Astrocyte of the cerebellum (primary cell): ENCODE results near the gene PNMA8A.

Experiments used
- DNase-seq: peaks from one replicate; pipeline ENCODE4 v3.0.0-alpha.2; 2011; ENCODE audit warnings: low read depth
- H3K4me3 ChIP-seq: 2 replicates; pipeline ENCODE4 v1.5.1; 2011; ENCODE audit warnings: mild to moderate bottlenecking, low read depth, low read length, moderate library complexity
- in situ Hi-C: cut with HindIII; loops from 2 replicates; pipeline ENCODE4 v1.10.0; 2017; ENCODE audit warnings: low sequenced_read_pairs
- TF ChIP-seq, protein P1 (sequence below): IDR thresholded peaks from 2 replicates; pipeline ENCODE4 v1.5.1; 2012; ENCODE audit warnings: low read length, low read depth, moderate library complexity, mild to moderate bottlenecking; ENCODE audit errors: missing control alignments

The PNMA8A gene

DNA sequence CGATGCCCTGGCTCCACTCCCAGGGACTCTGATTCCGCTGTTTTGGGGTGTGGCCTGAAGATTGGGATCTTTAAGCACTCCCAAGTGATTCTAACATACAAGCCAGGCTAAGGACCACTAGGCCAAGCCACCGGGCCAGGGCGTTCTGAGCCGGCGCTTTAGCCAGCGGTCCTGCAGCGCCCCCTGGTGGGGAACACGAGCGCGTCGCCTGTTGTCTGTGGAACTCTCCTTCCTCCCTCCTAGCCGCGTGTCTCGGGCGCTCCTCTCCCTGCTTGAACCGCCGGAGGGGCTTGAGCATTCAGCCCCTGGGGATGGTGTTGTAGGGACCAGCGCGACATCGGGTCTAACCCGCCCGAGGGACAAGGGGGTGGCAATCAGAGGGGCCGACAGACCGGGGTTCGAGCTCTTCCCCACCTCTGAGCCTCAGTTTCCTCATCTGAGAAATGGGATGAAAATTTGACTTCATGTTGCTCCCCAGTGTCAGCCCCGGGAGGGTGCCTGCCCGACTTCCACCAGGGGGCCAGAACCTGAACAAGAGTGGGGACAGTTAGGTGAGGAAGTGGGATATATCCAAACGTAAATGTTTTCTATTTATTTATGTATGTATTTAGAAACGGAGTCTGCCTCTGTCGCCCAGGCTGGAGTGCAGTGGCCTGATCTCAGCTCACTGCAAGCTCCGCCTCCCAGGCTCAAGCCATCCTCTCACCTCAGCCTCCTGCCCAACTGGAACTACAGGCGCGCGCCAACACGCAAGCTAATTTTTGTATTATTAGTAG lies 42.3 kb upstream of the PNMA8A start:
- DNase-seq: peak; percentile 32
- TF ChIP-seq, protein P1, sequence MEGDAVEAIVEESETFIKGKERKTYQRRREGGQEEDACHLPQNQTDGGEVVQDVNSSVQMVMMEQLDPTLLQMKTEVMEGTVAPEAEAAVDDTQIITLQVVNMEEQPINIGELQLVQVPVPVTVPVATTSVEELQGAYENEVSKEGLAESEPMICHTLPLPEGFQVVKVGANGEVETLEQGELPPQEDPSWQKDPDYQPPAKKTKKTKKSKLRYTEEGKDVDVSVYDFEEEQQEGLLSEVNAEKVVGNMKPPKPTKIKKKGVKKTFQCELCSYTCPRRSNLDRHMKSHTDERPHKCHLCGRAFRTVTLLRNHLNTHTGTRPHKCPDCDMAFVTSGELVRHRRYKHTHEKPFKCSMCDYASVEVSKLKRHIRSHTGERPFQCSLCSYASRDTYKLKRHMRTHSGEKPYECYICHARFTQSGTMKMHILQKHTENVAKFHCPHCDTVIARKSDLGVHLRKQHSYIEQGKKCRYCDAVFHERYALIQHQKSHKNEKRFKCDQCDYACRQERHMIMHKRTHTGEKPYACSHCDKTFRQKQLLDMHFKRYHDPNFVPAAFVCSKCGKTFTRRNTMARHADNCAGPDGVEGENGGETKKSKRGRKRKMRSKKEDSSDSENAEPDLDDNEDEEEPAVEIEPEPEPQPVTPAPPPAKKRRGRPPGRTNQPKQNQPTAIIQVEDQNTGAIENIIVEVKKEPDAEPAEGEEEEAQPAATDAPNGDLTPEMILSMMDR: peak; percentile 77
- in situ Hi-C loops: no loop called here
- no peak overlapping the region for H3K4me3 ChIP-seq

DNA sequence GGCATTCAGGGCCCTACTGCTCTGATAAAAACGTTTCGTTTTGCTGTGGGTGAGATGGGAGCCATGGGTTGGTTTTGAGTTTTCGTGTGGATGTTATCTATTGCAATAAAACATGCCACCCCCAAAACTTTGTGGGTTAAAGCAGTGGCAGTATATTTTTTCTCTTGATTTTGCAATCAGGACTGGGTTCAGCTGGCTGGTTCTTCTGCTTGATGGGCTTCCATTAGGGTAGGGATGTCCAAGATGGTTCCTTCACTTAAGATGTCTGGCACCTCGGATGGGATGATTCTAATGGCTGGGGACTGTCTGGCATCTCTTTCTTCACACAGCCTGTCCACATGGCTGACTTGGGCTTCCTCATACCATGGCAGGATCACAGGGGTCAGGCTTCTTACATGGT lies 39.9 kb upstream of the PNMA8A start:
- no peak overlapping the region for H3K4me3 ChIP-seq
- DNase-seq: no peak
- in situ Hi-C loops: no loop called here
- TF ChIP-seq, protein P1: no peak

DNA sequence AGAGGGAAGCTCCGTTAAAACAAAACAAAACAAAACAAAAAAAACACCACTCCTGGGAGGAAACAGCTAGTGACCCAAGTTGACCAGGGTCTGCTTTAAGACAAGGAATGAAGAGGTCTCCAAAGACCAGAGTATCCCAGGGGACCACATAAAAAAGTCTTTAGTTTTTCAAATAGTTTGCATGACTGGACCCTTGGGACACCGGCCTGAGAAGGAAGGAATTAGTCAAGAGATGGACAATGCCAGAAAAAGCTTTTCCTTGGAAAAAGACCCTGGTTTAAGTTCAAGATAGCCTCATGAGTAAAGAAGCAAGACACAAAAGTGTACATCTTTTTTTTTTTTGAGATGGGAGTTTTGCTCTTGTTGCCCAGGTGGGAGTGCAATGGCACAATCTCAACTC lies 36.8 kb upstream of the PNMA8A start:
- TF ChIP-seq, protein P1: no peak
- in situ Hi-C loops: no loop called here
- H3K4me3 ChIP-seq: no peak overlapping the region
- no peak for DNase-seq

DNA sequence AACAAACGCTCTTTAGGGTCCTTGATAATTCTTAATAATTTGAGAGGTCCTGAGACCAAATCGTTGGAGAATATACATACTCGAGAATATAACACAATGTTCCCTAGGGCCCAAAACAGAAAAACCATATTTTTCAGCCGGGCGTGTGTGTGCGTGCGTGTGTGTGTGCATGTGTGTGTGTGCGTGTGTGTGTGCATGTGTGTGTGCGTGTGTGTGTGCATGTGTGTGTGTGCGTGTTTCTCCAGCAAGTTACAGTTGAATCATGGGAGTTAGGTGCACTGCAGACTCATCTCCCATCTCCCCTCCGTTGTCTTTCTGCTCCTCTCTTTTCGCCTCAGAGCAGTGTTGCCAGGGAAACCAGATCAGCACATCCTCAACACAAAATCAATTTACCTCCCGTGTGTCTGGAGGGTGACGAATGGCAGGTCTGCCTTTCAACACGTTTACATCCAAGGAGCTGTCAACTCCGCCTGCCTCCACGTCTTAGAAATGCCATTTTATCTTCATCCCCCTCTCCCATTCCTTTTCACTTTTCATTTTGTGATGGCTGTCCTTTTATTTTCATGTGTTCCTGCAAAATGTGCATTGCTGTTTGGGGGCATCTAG lies 32.6 kb upstream of the PNMA8A start:
- no peak for DNase-seq
- in situ Hi-C loops: no loop called here

DNA sequence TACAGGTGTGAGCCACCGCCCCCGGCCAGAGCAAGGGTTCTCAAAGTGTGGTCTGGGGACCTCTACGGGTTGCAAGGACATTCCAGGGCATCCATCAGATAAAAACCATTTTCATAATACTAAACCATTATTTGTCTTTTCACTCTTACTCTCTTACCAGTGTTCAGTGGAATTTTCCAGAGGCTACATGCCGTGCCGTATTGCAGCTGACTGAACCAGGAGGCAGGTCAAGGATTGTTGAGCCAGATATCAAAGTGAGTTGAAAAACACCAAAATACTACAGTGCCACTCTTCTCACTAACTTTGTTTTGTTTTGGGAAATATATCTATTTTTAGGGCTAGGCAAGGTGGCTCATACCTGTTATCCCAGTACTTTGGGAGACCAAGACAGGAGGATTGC lies 31.5 kb upstream of the PNMA8A start:
- TF ChIP-seq, protein P1: no peak
- no peak for DNase-seq
- no peak overlapping the region for H3K4me3 ChIP-seq
- in situ Hi-C loops: no loop called here

More for the DNA sequence above, 32.6 kb upstream of the PNMA8A start:
- TF ChIP-seq, protein P1: no peak
- no peak overlapping the region for H3K4me3 ChIP-seq

DNA sequence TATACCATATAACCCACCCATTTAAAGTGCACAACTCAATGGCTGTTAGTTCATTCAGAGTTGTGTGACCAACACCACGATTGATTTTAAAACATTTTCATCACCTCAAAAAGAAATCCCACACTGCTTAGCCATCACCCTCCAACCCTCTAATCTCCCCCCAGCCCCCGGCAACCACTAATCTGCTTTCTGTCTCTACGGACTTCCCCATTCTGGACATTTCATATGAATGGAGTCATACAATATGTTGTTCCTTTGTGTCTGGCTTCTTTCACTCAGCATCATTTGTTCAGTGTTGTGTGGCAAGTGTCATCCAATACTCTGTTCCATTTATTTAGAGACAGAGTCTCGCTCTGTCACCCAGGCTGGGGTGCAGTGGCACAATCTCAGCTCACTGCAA lies 28.3 kb upstream of the PNMA8A start:
- no peak overlapping the region for H3K4me3 ChIP-seq
- TF ChIP-seq, protein P1: no peak
- in situ Hi-C loops: no loop called here
- no peak for DNase-seq
